ENCODE data around the gene LIME1. TPM values are rescaled to one million over a fixed set of nuclear protein-coding genes. Genes with fewer than 3 reads are reported as not detected.

Gene LIME1
- total RNA-seq, 1 experiment from 2014 or later: 25.8 TPM

GRCh38 chr20:63744158-63744557 lies 7.7 kb downstream of the LIME1 start:
- peaks cover 39% of the 10 kb centered on the region for H3K36me3 Mint-ChIP-seq (ENCODE audit: insufficient read depth, unreplicated experiment)
- no peaks in the 10 kb centered on the region for H3K27me3 Mint-ChIP-seq (ENCODE audit: unreplicated experiment)
- CTCF ChIA-PET: no interaction called here
- no peaks in the 10 kb centered on the region for H3K4me1 Mint-ChIP-seq (ENCODE audit: low read depth, unreplicated experiment)
- no peak overlapping the region for H3K4me3 Mint-ChIP-seq (ENCODE audit: low read depth, unreplicated experiment)
- no peak for TF ChIP-seq CTCF (IDR thresholded peaks at IDR 0.05; ENCODE audit: unreplicated experiment)
- DNase-seq: no peak
- intact Hi-C loops (cut with micrococcal nuclease; ENCODE audit: unreplicated experiment): no loop called here
- H3K27ac Mint-ChIP-seq (ENCODE audit: unreplicated experiment): no peak overlapping the region
- BruUV-seq (replicated peaks): no TSS peak
- no peaks in the 10 kb centered on the region for H3K9me3 Mint-ChIP-seq (ENCODE audit: low read depth, unreplicated experiment)

GRCh38 chr20:63744574-63745423 lies 8.3 kb downstream of the LIME1 start:
- no peak for DNase-seq
- intact Hi-C loops (cut with micrococcal nuclease; ENCODE audit: unreplicated experiment): no loop called here
- Mint-ChIP-seq H3K4me1 (ENCODE audit: low read depth, unreplicated experiment) (no peaks in the 10 kb centered on the region), H3K4me3 (ENCODE audit: low read depth, unreplicated experiment) (no peak overlapping the region), H3K36me3 (ENCODE audit: insufficient read depth, unreplicated experiment) (peaks cover 39% of the 10 kb centered on the region), H3K27me3 (ENCODE audit: unreplicated experiment) (no peaks in the 10 kb centered on the region), H3K9me3 (ENCODE audit: low read depth, unreplicated experiment) (no peaks in the 10 kb centered on the region), H3K27ac (ENCODE audit: unreplicated experiment) (no peak overlapping the region)
- TF ChIP-seq CTCF (IDR thresholded peaks at IDR 0.05; ENCODE audit: unreplicated experiment): no peak
- no TSS peak for BruUV-seq (replicated peaks)
- CTCF ChIA-PET: no interaction called here

- Mint-ChIP-seq H3K4me1 (ENCODE audit: low read depth, unreplicated experiment) (no peaks in the 10 kb centered on the region), H3K27me3 (ENCODE audit: unreplicated experiment) (no peaks in the 10 kb centered on the region), H3K4me3 (ENCODE audit: low read depth, unreplicated experiment) (no peak overlapping the region), H3K36me3 (ENCODE audit: insufficient read depth, unreplicated experiment) (peaks cover 36% of the 10 kb centered on the region), H3K9me3 (ENCODE audit: low read depth, unreplicated experiment) (no peaks in the 10 kb centered on the region), H3K27ac (ENCODE audit: unreplicated experiment) (no peak overlapping the region)
- no TSS peak for BruUV-seq (replicated peaks)
- no peak for TF ChIP-seq CTCF (IDR thresholded peaks at IDR 0.05; ENCODE audit: unreplicated experiment)
- CTCF ChIA-PET: no interaction called here
- intact Hi-C loops (cut with micrococcal nuclease; ENCODE audit: unreplicated experiment): no loop called here
- DNase-seq: no peak
Observed at GRCh38 chr20:63745424-63745805, 9.0 kb downstream of the LIME1 start.

- no peak for TF ChIP-seq CTCF (IDR thresholded peaks at IDR 0.05; ENCODE audit: unreplicated experiment)
- Mint-ChIP-seq H3K4me3 (ENCODE audit: low read depth, unreplicated experiment) (no peak overlapping the region), H3K27ac (ENCODE audit: unreplicated experiment) (no peak overlapping the region), H3K4me1 (ENCODE audit: low read depth, unreplicated experiment) (no peaks in the 10 kb centered on the region), H3K9me3 (ENCODE audit: low read depth, unreplicated experiment) (no peaks in the 10 kb centered on the region), H3K36me3 (ENCODE audit: insufficient read depth, unreplicated experiment) (peaks cover 29% of the 10 kb centered on the region), H3K27me3 (ENCODE audit: unreplicated experiment) (no peaks in the 10 kb centered on the region)
- no peak for DNase-seq
- CTCF ChIA-PET: no interaction called here
- intact Hi-C loops (cut with micrococcal nuclease; ENCODE audit: unreplicated experiment): no loop called here
- no TSS peak for BruUV-seq (replicated peaks)
Observed at GRCh38 chr20:63745961-63746731, 9.7 kb downstream of the LIME1 start.

All from Calu3 (cell line).